GM18517 (cell line): ENCODE results near the gene UROC1.

Source experiments
- ATAC-seq: cut with Tn5 transposase; IDR thresholded peaks from one replicate; pipeline ENCODE4 v1.9.1; 2021; ENCODE audit warnings: mild to moderate bottlenecking, moderate library complexity; ENCODE audit not compliant: unreplicated experiment

UROC1 gene

GRCh38 chr3:126446301-126446700, 71.3 kb downstream of the UROC1 start:
- ATAC-seq, result no peak

- ATAC-seq, result no peak
These were observed 72.1 kb downstream of the UROC1 start for GRCh38 chr3:126445506-126445905.

DNA sequence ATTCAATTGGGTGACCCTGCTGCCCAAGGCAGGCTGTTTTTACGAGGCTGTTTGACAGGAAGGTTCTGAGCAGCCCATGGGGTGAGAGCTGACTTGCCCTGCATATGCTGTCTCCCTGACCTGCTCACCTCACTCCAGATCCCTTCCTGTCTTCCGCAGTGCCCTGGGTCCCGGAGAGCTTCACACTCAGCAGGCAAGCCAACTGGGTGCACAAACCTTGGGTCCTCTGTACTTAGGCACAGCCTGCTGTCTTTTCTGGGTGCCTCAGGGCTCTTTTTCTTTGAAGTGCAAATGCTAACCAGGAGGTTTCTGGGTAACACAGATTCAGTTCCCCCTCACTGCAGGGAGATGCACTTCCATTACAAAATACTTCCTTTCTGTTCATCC, 74.7 kb downstream of the UROC1 start:
- no peak for ATAC-seq

DNA sequence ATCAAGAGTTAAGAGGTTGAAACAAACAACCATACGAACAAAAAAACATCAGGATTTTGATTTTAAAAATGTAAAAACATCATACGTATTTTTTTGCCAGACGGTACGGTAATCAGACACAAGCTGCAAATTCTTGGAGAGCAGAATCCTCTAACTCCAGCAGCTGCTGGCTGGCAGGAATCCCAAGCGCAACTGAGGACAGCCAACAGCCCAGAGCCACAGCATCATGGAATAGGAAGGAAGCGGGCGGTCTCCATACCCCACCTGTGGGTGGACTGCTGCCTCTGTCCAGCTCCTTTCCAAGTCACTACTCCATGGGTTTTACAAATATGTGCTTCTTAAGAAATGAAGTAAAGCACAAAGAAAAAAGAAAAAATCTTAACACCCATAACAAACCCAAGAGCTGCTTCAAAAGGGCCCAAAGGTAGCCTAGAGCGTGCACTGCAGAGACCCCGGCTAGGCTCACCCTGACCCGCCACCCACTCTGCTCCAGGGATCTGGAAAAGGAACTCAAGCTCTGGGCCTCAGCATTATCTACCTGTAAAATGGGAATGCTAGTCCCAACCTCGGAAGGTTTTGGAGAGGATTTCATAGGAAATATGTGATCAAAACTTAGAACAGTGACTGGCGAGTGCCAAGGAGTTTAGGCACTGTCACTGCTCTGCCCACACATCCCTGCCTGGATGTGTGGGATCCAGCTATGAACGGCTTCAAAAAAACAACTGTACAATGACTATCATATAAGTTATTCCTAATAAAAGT, 75.3 kb downstream of the UROC1 start:
- ATAC-seq, result no peak

DNA sequence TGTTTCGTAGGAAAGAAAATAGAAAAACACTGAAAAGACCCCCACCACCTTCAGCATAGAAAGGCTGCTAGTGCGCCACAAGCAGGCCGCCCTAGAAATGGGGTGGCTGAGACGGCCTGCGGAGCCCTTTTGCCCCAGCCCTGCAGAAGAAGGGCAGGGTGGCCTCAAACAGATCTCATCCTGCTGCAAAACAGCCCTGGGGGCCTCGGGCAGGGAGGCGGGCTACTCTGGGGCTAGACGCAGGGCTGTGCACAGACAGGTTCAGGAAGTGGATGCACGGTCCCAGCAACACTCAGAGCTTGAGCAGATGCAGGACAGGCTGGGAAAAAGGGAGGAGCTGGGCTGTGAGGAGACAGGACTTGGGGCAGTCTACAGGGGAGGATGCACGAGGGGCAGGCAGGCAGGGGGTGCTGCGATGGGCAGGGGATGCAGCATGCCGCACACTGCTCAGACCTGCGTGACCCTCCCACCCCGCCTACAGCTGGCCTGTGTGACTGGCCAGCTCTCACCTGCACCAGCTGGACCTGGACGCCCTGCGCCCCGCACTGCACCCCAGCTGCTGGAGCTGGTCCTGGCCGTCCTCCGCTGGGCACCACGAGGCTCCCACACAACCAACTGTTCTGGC, 76.2 kb downstream of the UROC1 start:
- ATAC-seq, result no peak

- ATAC-seq, result no peak
These were observed 76.9 kb downstream of the UROC1 start for GRCh38 chr3:126440709-126440995.

- ATAC-seq, result no peak
These were observed 77.4 kb downstream of the UROC1 start for GRCh38 chr3:126439968-126440708.

DNA sequence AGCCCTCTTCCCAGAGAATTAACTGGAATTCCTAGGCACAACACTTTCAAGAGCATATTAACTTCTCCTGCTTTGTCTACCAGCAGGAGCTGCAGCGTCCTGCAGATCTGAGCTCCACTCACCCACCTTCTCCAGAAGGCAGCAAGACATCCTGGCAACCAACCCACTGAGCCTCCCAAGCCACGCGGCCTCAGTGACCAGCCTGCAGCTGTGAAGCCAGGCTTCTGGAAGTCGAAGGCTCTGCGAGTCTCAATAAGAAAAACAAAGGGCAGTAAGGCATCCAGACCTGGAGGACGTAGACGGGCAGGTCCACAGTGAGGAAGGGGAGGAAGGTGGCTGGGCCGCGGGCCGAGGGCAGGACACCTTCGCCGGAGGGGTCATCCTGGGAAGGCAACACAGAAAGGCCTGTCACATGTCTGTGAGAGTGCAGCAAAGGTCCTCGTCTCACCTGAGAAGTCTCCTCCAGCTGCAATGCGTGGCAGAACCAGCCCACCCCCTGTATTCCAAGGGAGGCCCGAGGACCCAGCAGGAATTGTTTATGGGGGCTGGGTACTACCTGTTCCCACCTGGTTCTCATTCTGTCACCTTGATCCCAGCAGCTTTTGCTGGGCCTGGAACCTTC, 78.1 kb downstream of the UROC1 start:
- no peak for ATAC-seq

DNA sequence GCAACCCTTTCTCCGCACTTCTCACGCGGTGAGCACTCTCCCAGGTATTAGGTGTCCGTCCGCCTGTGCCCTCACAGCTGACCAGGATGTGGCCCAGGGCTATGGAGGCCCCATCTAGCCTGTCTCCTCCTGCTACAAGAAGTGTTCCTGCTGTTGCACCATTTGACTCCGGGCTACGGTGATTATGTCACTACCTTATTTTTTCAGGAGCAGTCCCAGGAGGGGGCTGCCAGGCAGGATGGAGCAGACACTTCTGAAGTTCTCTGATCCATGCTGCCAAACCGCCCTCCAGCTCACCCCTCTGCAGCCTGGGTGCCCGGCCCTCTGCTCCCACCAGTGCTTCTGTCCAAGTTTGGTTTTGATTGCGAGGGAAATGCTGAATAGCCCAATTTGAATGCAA, 78.8 kb downstream of the UROC1 start:
- no peak for ATAC-seq

GRCh38 chr3:126438186-126438585, 79.4 kb downstream of the UROC1 start:
- ATAC-seq, result no peak

- ATAC-seq, result no peak
These were observed 80.5 kb downstream of the UROC1 start for GRCh38 chr3:126436826-126437717.

DNA sequence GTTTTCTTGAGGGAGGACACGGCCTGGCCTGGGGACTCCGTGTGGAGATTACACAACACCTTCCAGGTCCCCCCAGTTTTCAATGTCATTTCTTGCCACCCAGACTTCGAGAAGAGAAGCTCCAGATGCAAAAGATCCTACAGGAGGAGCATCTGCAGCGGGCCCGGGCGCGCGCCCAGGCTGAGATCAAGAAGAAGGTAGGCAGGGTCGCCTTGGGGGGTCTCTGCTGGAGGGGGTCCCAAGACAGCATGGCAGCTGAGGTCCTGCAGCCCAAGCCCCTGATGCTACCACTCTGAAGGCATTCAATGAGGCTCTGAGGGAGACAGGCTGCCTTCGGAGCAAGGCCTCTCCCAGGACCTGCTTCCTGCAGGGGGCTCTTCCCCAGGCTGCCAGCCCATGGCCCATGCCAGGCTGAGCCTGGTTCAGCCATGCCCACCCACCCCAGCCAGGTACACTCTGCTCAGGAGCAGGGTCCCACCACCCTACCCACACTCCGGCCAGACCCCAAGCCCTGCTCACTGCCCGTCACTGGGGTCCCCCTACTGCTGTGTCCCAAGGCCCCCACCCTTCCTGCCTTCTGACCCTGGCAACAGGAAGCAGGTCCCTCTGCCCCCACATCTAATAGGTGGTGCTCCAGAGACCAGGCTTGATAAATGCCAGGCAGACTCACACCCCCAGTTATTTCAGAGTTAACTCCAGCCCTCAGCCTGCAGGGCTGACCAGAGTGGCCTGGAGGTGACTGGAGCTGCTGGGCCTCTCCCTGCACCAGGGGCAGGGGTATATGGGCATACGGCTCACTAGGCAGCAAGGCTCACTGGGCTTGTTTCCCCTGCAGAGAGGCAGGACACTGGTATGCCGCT, 81.9 kb downstream of the UROC1 start:
- ATAC-seq, result no peak

GRCh38 chr3:126434931-126435411, 82.6 kb downstream of the UROC1 start:
- no peak for ATAC-seq

GRCh38 chr3:126434264-126434590, 83.3 kb downstream of the UROC1 start:
- no peak for ATAC-seq

GRCh38 chr3:126433496-126434263, 83.9 kb downstream of the UROC1 start:
- no peak for ATAC-seq

GRCh38 chr3:126433105-126433430, 84.5 kb downstream of the UROC1 start:
- ATAC-seq, result no peak

DNA sequence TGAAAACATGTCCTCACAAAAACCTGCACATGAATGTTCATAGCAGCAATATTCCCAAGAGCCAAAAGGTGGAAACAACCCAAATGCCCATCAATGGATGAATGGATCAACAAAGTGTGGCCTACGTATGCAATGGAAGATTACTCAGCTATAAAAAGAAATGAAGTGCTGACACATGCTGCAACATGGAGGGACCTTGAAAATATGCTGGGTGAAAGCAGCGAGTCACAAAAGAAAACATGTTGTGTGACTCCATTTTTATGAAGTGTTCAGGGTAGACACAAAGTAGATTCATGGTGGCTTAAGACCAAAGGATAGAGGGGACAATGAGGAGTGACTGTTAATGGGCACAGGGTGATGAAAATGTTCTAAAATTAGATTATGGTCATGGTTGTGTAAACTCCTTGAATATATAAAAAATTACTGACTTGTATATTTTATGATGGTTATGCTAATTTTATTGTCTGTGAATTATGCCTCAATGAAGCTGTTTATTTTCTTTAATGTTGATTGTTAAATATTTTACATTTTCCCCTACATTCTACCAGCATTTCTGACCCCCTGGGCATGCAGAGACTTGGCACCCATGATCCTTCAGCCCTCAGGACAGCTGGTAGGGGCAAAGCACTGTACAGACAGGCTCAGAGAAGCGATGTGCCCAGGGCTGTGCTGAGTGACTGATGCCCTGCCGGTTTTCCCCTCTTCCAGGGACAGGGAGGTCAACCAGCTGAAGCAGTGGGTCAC, 85.0 kb downstream of the UROC1 start:
- no peak for ATAC-seq
